D721Med (cell line): ENCODE data around the gene SERINC3.

Experiments
- DNase-seq: peaks from one replicate; pipeline ENCODE4 v3.0.0; 2011; ENCODE audit warnings: low spot score; ENCODE audit not compliant: insufficient read length
- FAIRE-seq: peaks from 2 replicates; lab custom pipeline; 2011; peaks lifted over from hg19 to GRCh38; lab: Jason Lieb, UNC
- CTCF ChIP-seq: IDR thresholded peaks from 2 replicates; pipeline ENCODE4 v1.5.1; 2012; ENCODE audit warnings: mild to moderate bottlenecking, control low read depth; ENCODE audit not compliant: insufficient read depth; ENCODE audit errors: missing control alignments

Gene SERINC3

GRCh38 chr20:44522841-44523240, 971 bp upstream of the SERINC3 start:
- FAIRE-seq = no peak
- TF ChIP-seq CTCF = no peak

GRCh38 chr20:44520881-44521280, 989 bp downstream of the SERINC3 start:
- TF ChIP-seq CTCF = no peak
- FAIRE-seq = no peak
- no peak for DNase-seq

More at GRCh38 chr20:44522841-44523240, 971 bp upstream of the SERINC3 start:
- DNase-seq = no peak

- TF ChIP-seq CTCF = no peak
- FAIRE-seq = no peak
- no peak for DNase-seq
Observed at GRCh38 chr20:44518248-44518647, 3.6 kb downstream of the SERINC3 start.

GRCh38 chr20:44517454-44517853, 4.4 kb downstream of the SERINC3 start:
- DNase-seq = no peak
- TF ChIP-seq CTCF = no peak
- FAIRE-seq = no peak

- no peak for TF ChIP-seq CTCF
- FAIRE-seq = no peak
Observed at GRCh38 chr20:44516491-44516890, 5.4 kb downstream of the SERINC3 start.

GRCh38 chr20:44513871-44514270, 8.0 kb downstream of the SERINC3 start:
- TF ChIP-seq CTCF = no peak
- FAIRE-seq (no peak), DNase-seq (no peak)

More at GRCh38 chr20:44516491-44516890, 5.4 kb downstream of the SERINC3 start:
- DNase-seq = no peak

- TF ChIP-seq CTCF = no peak
- FAIRE-seq = no peak
- DNase-seq = no peak
Observed at GRCh38 chr20:44509762-44510161, 12.1 kb downstream of the SERINC3 start.
